SK-N-MC (cell line): ENCODE measurements around the gene S100A1.

Experiments used
- EZH2 ChIP-seq: fragments of 200-600 bp; sonication (generic); IDR thresholded peaks from one replicate; pipeline ENCODE4 v1.6.1; 2017; ENCODE audit warnings: antibody characterized with exemption
- FOXP2 ChIP-seq: optimal IDR thresholded peaks from 2 replicates; pipeline ENCODE3; 2011; ENCODE audit warnings: mild to moderate bottlenecking, moderate library complexity; ENCODE audit not compliant: insufficient read depth; ENCODE audit errors: extremely low read length, control extremely low read depth
- POLR2AphosphoS5 ChIP-seq: IDR thresholded peaks from 2 replicates; pipeline ENCODE4 v1.6.1; 2012; ENCODE audit warnings: mild to moderate bottlenecking, low read depth, low read length, borderline replicate concordance

GRCh38 chr1:153624965-153625611 is 3.1 kb upstream of the S100A1 start:
- TF ChIP-seq POLR2AphosphoS5, result no peak
- TF ChIP-seq EZH2, result no peak
- TF ChIP-seq FOXP2, result no peak
